H1 (cell line): ENCODE measurements around the gene PAX7. TPM values are rescaled to one million over a fixed set of nuclear protein-coding genes. Genes with fewer than 3 reads are reported as not detected.
A peak's percentile ranks its signal among the peaks of the same experiment; 100 is the strongest.

ENCODE experiments used
- CTCF ChIA-PET: fragments of 300-600 bp; sonication (Branson Sonifier 250); formaldehyde crosslinking; loops from one replicate; lab custom pipeline; 2021; ENCODE audit not compliant: partially characterized antibody; lab: Charles Lee
- POLR2A ChIA-PET: fragments of 300-600 bp; sonication (Branson Sonifier 250); formaldehyde crosslinking; loops from one replicate; lab custom pipeline; 2021; ENCODE audit warnings: inconsistent platforms; ENCODE audit not compliant: partially characterized antibody; lab: Charles Lee
- DNase-seq, 2 experiments: peaks; one replicate each; pipeline versions ENCODE4 v3.0.0 to v3.0.0-alpha.2; 2010 to 2022; ENCODE audit warnings: low spot score in 2 of 2, low read depth in 1 of 2, mixed read lengths in 1 of 2
- FAIRE-seq: peaks from 2 replicates; lab custom pipeline; 2011; peaks lifted over from hg19 to GRCh38; lab: Jason Lieb, UNC
- H2AFZ ChIP-seq: 2 replicates; pipeline ENCODE4 v1.8.1; 2012; ENCODE audit warnings: low read length, inconsistent platforms
- H2AK5ac ChIP-seq: 2 replicates; pipeline ENCODE4 v1.6.1; 2013; ENCODE audit warnings: low read depth, low read length
- H2BK120ac ChIP-seq: replicated peaks from 2 replicates; pipeline ENCODE3; 2013; ENCODE audit warnings: low read depth, low read length, inconsistent platforms
- H2BK12ac ChIP-seq: 2 replicates; pipeline ENCODE4 v1.6.1; 2013; ENCODE audit warnings: low read depth, low read length
- H2BK15ac ChIP-seq: 2 replicates; pipeline ENCODE4 v1.6.1; 2013; ENCODE audit warnings: low read length
- H2BK20ac ChIP-seq: 2 replicates; pipeline ENCODE4 v1.6.1; 2013; ENCODE audit warnings: low read length
- H2BK5ac ChIP-seq: 2 replicates; pipeline ENCODE4 v1.6.1; 2013; ENCODE audit warnings: low read depth, low read length
- H3K14ac ChIP-seq: 2 replicates; pipeline ENCODE4 v1.6.1; 2013; ENCODE audit warnings: inconsistent platforms; ENCODE audit not compliant: insufficient read length
- H3K18ac ChIP-seq: 2 replicates; pipeline ENCODE4 v1.6.1; 2013; ENCODE audit warnings: low read length; ENCODE audit errors: extremely low read depth
- H3K23ac ChIP-seq: 2 replicates; pipeline ENCODE4 v1.6.1; 2013; ENCODE audit warnings: inconsistent platforms; ENCODE audit not compliant: insufficient read length
- H3K23me2 ChIP-seq: 2 replicates; pipeline ENCODE4 v1.6.1; 2013; ENCODE audit warnings: low read depth, low read length
- H3K27ac ChIP-seq: 2 replicates; pipeline ENCODE4 v1.6.1; 2011; ENCODE audit warnings: low read depth, low read length, inconsistent platforms
- H3K27me3 ChIP-seq, 4 experiments: replicated peaks in 1 of 4; 1 replicate in 1 of 4; 2 replicates in 3 of 4; pipeline versions ENCODE4 v1.6.1 to v1.8.1; 2011 to 2013; ENCODE audit warnings: low read length in 3 of 4, mild to moderate bottlenecking in 3 of 4, inconsistent platforms in 2 of 4, mixed read lengths in 2 of 4, moderate library complexity in 1 of 4; ENCODE audit not compliant: control insufficient read depth in 3 of 4, insufficient read depth in 3 of 4; ENCODE audit errors: extremely low read depth in 1 of 4
- H3K36me3 ChIP-seq, 4 experiments: 2 replicates each; pipeline versions ENCODE4 v1.6.1 to v1.8.1; 2011 to 2013; ENCODE audit warnings: mild to moderate bottlenecking in 4 of 4, low read length in 3 of 4, moderate library complexity in 2 of 4, control low read depth in 1 of 4, inconsistent platforms in 1 of 4; ENCODE audit not compliant: insufficient read depth in 4 of 4, control insufficient read depth in 2 of 4
- H3K4ac ChIP-seq: replicated peaks from 2 replicates; pipeline ENCODE3; 2013; ENCODE audit warnings: low read length, low read depth, mixed read lengths, inconsistent platforms; ENCODE audit not compliant: insufficient read length
- H3K4me1 ChIP-seq, 4 experiments: replicated peaks in 1 of 4; 1 replicate in 1 of 4; 2 replicates in 3 of 4; pipeline versions ENCODE4 v1.6.1 to v1.8.1; 2011 to 2013; ENCODE audit warnings: low read length in 3 of 4, inconsistent platforms in 2 of 4, mixed read lengths in 1 of 4; ENCODE audit not compliant: insufficient read depth in 4 of 4, control insufficient read depth in 3 of 4
- H3K4me2 ChIP-seq, 2 experiments: 2 replicates each; pipeline versions ENCODE4 v1.6.1 to v1.8.1; 2011 to 2013; ENCODE audit warnings: low read depth in 2 of 2, low read length in 2 of 2, control low read depth in 1 of 2, inconsistent platforms in 1 of 2, mild to moderate bottlenecking in 1 of 2; ENCODE audit not compliant: insufficient read depth in 1 of 2
- H3K4me3 ChIP-seq, 4 experiments: fragments of 200-600, 300-600 bp in 1 of 4; sonication (generic), shearing (Covaris generic), sonication (Bioruptor Twin) in 1 of 4; 2 replicates each; pipeline versions ENCODE4 v1.5.1 to v1.8.1; 2011 to 2016; ENCODE audit warnings: low read length in 4 of 4, low read depth in 3 of 4, control low read depth in 2 of 4, inconsistent platforms in 2 of 4, mild to moderate bottlenecking in 2 of 4, mixed read lengths in 1 of 4, moderate library complexity in 1 of 4; ENCODE audit not compliant: insufficient read depth in 2 of 4; ENCODE audit errors: extremely low read depth in 1 of 4
- H3K56ac ChIP-seq: replicated peaks from 2 replicates; pipeline ENCODE3; 2013; ENCODE audit warnings: low read depth, mild to moderate bottlenecking, mixed read lengths, low read length, inconsistent platforms; ENCODE audit not compliant: insufficient read length
- H3K79me1 ChIP-seq: 2 replicates; pipeline ENCODE4 v1.6.1; 2013; ENCODE audit warnings: low read depth, low read length, control low read depth
- H3K79me2 ChIP-seq, 2 experiments: 2 replicates each; pipeline versions ENCODE4 v1.6.1 to v1.8.1; 2012 to 2013; ENCODE audit warnings: low read length in 2 of 2, mild to moderate bottlenecking in 2 of 2, inconsistent platforms in 1 of 2; ENCODE audit not compliant: insufficient read depth in 2 of 2, control insufficient read depth in 1 of 2
- H3K9ac ChIP-seq, 4 experiments: replicated peaks in 1 of 4; 1 replicate in 1 of 4; 2 replicates in 3 of 4; pipeline versions ENCODE4 v1.6.1 to v1.8.1; 2011 to 2013; ENCODE audit warnings: low read depth in 3 of 4, low read length in 3 of 4, control low read depth in 2 of 4, mild to moderate bottlenecking in 2 of 4, moderate library complexity in 2 of 4, inconsistent platforms in 1 of 4; ENCODE audit errors: extremely low read depth in 1 of 4
- H3K9me3 ChIP-seq, 2 experiments: 2 replicates each; pipeline versions ENCODE4 v1.6.1 to v1.8.1; 2012 to 2013; ENCODE audit warnings: mild to moderate bottlenecking in 2 of 2, moderate library complexity in 2 of 2, control low read depth in 1 of 2, inconsistent platforms in 1 of 2, low read depth in 1 of 2, low read length in 1 of 2, mixed read lengths in 1 of 2; ENCODE audit not compliant: insufficient read depth in 2 of 2
- H4K20me1 ChIP-seq, 2 experiments: replicated peaks in 1 of 2; 2 replicates each; pipeline versions ENCODE3 to v1.8.1; 2011 to 2013; ENCODE audit warnings: inconsistent platforms in 2 of 2, low read length in 2 of 2, mild to moderate bottlenecking in 1 of 2; ENCODE audit not compliant: insufficient read depth in 2 of 2, control insufficient read depth in 1 of 2
- H4K5ac ChIP-seq: 2 replicates; pipeline ENCODE4 v1.6.1; 2013; ENCODE audit warnings: low read length, low read depth, mixed read lengths, inconsistent platforms; ENCODE audit not compliant: insufficient read length
- H4K8ac ChIP-seq: 2 replicates; pipeline ENCODE4 v1.8.0; 2013; ENCODE audit warnings: mild to moderate bottlenecking, moderate library complexity, low read length, inconsistent platforms; ENCODE audit not compliant: insufficient read depth; ENCODE audit errors: extremely low read depth
- H4K91ac ChIP-seq: replicated peaks from 2 replicates; pipeline ENCODE3; 2013; ENCODE audit warnings: low read length, mixed read lengths, inconsistent platforms; ENCODE audit not compliant: insufficient read length
- ATF2 ChIP-seq: IDR thresholded peaks from 2 replicates; pipeline ENCODE4 v1.6.1; 2012; ENCODE audit warnings: low read length, inconsistent platforms
- EZH2 ChIP-seq: fragments of 200-600 bp; sonication (generic); IDR thresholded peaks from 2 replicates; pipeline ENCODE4 v1.7.1; 2012; ENCODE audit warnings: low read depth, mild to moderate bottlenecking, moderate library complexity, low read length, inconsistent platforms; ENCODE audit not compliant: severe bottlenecking
- RNF2 ChIP-seq: fragments of 200-900, 300-1000 bp; sonication (generic); IDR thresholded peaks from 2 replicates; pipeline ENCODE4 v1.7.1; 2016; ENCODE audit warnings: borderline replicate concordance, low read depth, mild to moderate bottlenecking, antibody characterized with exemption, low read length; ENCODE audit not compliant: poor library complexity, severe bottlenecking; ENCODE audit errors: missing control alignments
- SUZ12 ChIP-seq: fragments of 200-600 bp; sonication (generic); IDR thresholded peaks from 2 replicates; pipeline ENCODE4 v1.6.1; 2012; ENCODE audit warnings: mild to moderate bottlenecking, inconsistent platforms, low read length, moderate library complexity, mixed read lengths
- WGBS, 2 experiments: shearing (Covaris generic) in 1 of 2; methylation state at CpG; one replicate each; pipeline versions ENCODE4 v1.1.6 to v1.1.7; 2013 to 2015; ENCODE audit warnings: low lambda C conversion rate in 2 of 2, mixed read lengths in 2 of 2, inconsistent platforms in 1 of 2, low coverage in 1 of 2, missing lambda C conversion rate in 1 of 2; ENCODE audit not compliant: insufficient replicate concordance in 2 of 2, insufficient coverage in 1 of 2, insufficient read length in 1 of 2; ENCODE audit errors: extremely low coverage in 1 of 2, missing lambda C conversion rate in 1 of 2; 5-methylcytosine and 5-hydroxymethylcytosine counted together
- polyA plus RNA-seq, 7 experiments: library from polyadenylated mRNA; depleted of rRNA in 3 of 7; stranded (reverse) in 5 of 7; unstranded in 2 of 7; fragments of >200 nt in 5 of 7; fragments of 200-250 nt in 2 of 7; gene quantifications; 1 replicate in 5 of 7; 2 replicates in 1 of 7; 4 replicates in 1 of 7; pipeline versions ENCODE4 v1.2.1 to v1.2.3, GENCODE V29; 2011 to 2013; ENCODE audit warnings: missing spikeins in 2 of 7, mixed read lengths in 2 of 7
- total RNA-seq: library from RNA; stranded (reverse); fragmentation: NEBNext Ultra II Directional; extraction: Animal tissue kit (Norgen Biotek cat#: 25700); gene quantifications from 2 replicates; pipeline ENCODE4 v1.2.1, GENCODE V29; 2021

Gene PAX7
- total and polyA plus RNA-seq, 2 of the 8 experiments (the other 6 are each of a cell fraction or from before 2014, with no cell fraction given) = not detected

GRCh38 chr1:18646091-18646785 is 15.6 kb downstream of the PAX7 start:
- Histone ChIP-seq H2BK12ac (no peak overlapping the region), H2BK20ac (no peak overlapping the region), H4K91ac (no peak overlapping the region), H3K14ac (no peak overlapping the region), H2BK120ac (no peak overlapping the region), H3K36me3 (no peaks in the 10 kb centered on the region; a peak in 1 of 8 replicates), H2BK15ac (no peak overlapping the region), H3K4me3 (peak overlapping the region in 1 of 4 experiments; percentile 48; a peak in 2 of 8 replicates), H2AFZ (no peak overlapping the region), H3K27ac (no peak overlapping the region), H3K18ac (no peak overlapping the region), H3K9ac (no peak overlapping the region), H3K4ac (no peak overlapping the region), H3K79me1 (no peaks in the 10 kb centered on the region), H3K79me2 (no peaks in the 10 kb centered on the region), H4K20me1 (peaks cover 8 to 28% of the 10 kb centered on the region in 2 experiments), H3K4me1 (peaks cover 31 to 63% (median 38%) of the 10 kb centered on the region in 4 experiments), H4K8ac (no peak overlapping the region), H3K4me2 (peak overlapping the region; percentile 24 to 59), H2AK5ac (no peak overlapping the region), H2BK5ac (no peak overlapping the region), H3K56ac (no peak overlapping the region), H3K27me3 (peaks cover 79 to 97% (median 93%) of the 10 kb centered on the region in 4 experiments), H3K23ac (no peak overlapping the region), H3K9me3 (no peaks in the 10 kb centered on the region), H3K23me2 (peaks cover 9% of the 10 kb centered on the region; the same call in 1 of the 2 replicates), H4K5ac (no peak overlapping the region)
- DNase-seq (peak in 1 of 2 experiments; percentile 62), FAIRE-seq (no peak)
- POLR2A ChIA-PET = interaction anchor here (0.8 to 5.6 kb wide), 3 partner anchors 14 to 169 kb away, joined by 3 to 56 read pairs (median 3); partner anchors contain the start of gene PAX7
- CTCF ChIA-PET = interaction anchor here (0.6 to 3.8 kb wide), 7 partner anchors 12 to 150 kb away, joined by 3 to 20 read pairs (median 4); no protein-coding TSS in a partner anchor
- WGBS, 2 experiments = 4% methylated on average over 33 of the region's 35 CpGs; no CpG with 5 or more reads in 1 of the 2 experiments
- TF ChIP-seq SUZ12 = peak; percentile 72
- TF ChIP-seq RNF2 = peak; percentile 60
- TF ChIP-seq EZH2 = peak; percentile 85
- TF ChIP-seq ATF2 = no peak
